GM03348 (cell line): ENCODE data around the gene ZSCAN9.

Source experiments
- DNase-seq: peaks from one replicate; pipeline ENCODE4 v3.0.0; 2012; ENCODE audit warnings: low spot score

The ZSCAN9 gene

GRCh38 chr6:28266962-28267694 lies 42.1 kb downstream of the ZSCAN9 start, which contains the start of gene ZSCAN26:
ZSCAN26 (plus strand) TSS chr6:28267143; CDS start chr6:28271920, 4,777 bp downstream.
- DNase-seq: peak; percentile 87

GRCh38 chr6:28267695-28268059 lies 42.6 kb downstream of the ZSCAN9 start:
- no peak for DNase-seq

GRCh38 chr6:28269492-28269891 lies 44.4 kb downstream of the ZSCAN9 start:
- DNase-seq: peak; percentile 77

GRCh38 chr6:28274888-28275287 lies 49.8 kb downstream of the ZSCAN9 start:
- DNase-seq: no peak

- DNase-seq: no peak
These were observed 52.7 kb downstream of the ZSCAN9 start for GRCh38 chr6:28277746-28278145.

- DNase-seq: no peak
These were observed 55.7 kb downstream of the ZSCAN9 start for GRCh38 chr6:28280595-28281287.

GRCh38 chr6:28281288-28282064 lies 56.4 kb downstream of the ZSCAN9 start, which contains the start of gene PGBD1:
PGBD1 (plus strand) TSS chr6:28281572; CDS start chr6:28283814, 2,242 bp downstream.
- peak; percentile 93 for DNase-seq

GRCh38 chr6:28282926-28283325 lies 57.9 kb downstream of the ZSCAN9 start:
- DNase-seq: no peak
